Measurements from ENCODE around the gene ACSF3.

The ACSF3 gene

GRCh38 chr16:89152831-89153700 is 59.4 kb downstream of the ACSF3 start:
- no peak for TF ChIP-seq CTCF (IDR thresholded peaks at IDR 0.05)

GRCh38 chr16:89153848-89154271 is 60.2 kb downstream of the ACSF3 start:
- no peak for TF ChIP-seq CTCF (IDR thresholded peaks at IDR 0.05)

- no peak for TF ChIP-seq CTCF (IDR thresholded peaks at IDR 0.05)
These were observed 60.9 kb downstream of the ACSF3 start for GRCh38 chr16:89154390-89155183.

DNA sequence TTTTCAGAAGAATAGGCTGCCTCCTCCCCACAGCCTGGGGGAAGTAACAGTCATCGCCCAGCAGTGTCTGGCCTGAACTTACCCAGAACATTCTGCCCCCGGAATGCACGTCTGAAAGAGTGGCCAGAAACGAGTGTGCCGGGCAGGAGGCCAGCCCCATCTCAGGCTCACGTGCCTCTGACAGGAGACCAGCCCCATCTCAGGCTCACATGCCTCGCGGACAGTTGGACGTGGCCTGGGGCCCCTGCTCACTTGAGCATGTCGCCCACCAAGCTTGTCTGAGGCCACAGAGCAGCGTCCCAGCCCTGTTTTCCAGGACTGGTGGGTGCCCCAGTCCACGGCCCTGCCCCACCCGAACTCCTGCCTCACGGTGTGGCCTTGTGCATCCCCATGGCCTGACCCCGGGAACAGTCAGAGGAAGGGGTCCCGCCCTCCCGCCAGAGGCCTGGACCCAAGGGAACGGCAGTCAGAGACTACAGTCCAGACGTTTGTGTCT is 61.6 kb downstream of the ACSF3 start:
- TF ChIP-seq CTCF (IDR thresholded peaks at IDR 0.05): no peak

GRCh38 chr16:89155851-89156739 is 62.4 kb downstream of the ACSF3 start:
- TF ChIP-seq CTCF (IDR thresholded peaks at IDR 0.05): no peak

GRCh38 chr16:89156740-89157645 is 63.3 kb downstream of the ACSF3 start:
- no peak for TF ChIP-seq CTCF (IDR thresholded peaks at IDR 0.05)

Measured in LNCAP (cell line).